GM21723 (cell line): ENCODE data around the gene TMEM207.

Experiments used
- ATAC-seq: cut with Tn5 transposase; IDR thresholded peaks from one replicate; pipeline ENCODE4 v1.9.1; 2021; ENCODE audit warnings: mild to moderate bottlenecking, moderate library complexity; ENCODE audit not compliant: unreplicated experiment

TMEM207 gene

DNA sequence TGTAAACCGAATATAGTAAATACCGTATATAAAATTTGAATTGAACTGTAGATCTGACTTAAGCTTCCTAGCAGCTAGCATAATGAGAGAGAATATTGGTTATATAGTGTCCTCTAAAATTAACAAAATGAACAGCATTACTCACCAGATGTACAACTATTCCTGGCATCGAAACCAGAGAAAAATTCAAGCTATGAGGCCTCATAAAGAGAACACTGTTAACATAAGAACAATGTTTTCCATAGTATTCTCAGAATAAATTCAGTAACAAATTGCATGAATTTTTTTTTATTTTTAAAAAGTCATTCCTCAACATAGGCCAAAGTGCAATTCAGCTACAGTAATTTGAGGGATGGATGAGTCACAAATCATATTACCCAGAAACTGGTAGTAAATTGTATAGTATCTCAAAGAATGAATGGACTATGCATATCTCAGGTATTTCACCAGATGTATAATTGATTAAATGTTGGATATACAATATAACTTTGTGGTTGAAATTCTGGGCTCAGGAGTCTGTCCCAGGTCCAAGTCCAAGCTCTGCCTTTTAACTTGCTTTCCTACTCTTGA lies 5.0 kb downstream of the TMEM207 start:
- ATAC-seq, result no peak

DNA sequence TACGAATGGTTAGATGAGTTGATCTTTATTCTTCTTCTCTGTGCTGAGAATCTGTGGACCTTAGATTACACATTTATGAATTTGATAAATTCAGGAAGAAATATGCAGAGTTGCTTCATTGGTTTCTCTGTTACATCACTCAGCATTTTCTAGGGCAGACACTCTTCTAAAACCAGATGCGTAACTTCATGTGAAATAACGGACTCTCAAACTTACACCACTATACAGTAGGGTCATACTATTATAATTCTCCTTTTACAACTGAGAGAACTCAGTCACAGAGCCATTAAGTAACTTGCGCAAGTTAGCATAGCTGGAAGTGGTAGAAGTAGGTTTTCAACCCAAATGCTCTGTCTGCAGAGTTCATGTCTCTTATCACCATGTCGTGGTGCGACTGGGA lies 5.7 kb downstream of the TMEM207 start:
- ATAC-seq, result no peak

DNA sequence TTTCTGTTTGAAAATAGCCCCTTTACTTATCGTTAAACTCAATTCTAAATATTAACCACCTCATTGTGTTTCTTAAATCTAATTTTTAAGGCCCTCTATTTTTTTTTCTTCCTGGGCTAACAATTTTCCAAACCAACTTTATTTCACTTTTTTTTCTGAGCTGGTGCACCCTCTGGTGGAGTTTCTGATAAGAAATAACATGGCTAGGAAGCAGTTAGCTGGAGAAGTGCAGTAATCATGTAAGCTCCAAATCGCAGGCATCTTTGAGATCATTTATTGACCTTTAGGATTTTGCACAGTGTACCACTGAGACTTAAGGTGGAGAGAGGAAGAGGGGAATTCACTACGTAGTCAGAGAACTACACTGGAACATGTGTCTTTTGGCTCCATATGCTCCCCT lies 6.4 kb downstream of the TMEM207 start:
- ATAC-seq, result no peak

DNA sequence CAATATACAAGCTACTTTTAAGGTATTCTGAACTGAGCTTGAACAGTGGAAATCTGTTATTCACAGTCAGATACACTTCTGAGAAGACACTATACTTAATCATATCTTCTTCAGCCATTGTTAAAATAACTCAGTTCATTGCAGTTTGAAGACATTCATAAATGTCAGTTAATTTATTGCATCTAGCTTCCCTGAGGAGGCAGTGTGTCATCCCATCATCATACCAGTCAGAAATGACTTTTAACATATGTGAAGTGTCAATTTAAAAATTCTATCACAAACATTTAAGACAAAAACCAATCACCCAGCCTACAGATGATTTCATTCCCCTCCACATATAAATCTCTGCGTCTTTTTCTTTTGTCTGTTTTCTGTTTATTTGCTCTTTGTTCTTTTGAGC lies 7.5 kb downstream of the TMEM207 start:
- ATAC-seq, result no peak

DNA sequence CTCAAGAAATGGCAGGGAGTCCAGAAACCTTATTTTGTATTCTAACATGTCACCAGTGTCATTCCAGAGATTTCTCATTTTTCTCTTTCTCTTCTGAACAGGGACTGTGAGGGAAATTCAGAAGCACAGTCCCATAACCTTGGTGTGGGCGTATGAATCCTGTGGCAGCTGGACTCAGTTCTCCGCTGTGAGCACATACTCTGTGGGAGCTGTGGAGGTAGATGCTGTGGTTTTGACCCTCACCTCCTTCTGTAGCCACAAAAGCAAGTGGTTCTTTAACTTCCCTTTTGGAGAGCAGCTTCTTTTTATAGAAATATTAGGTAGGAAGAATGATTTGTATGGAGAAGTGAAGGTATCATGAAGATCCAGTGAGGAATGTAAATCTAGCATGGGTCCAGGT lies 13.4 kb downstream of the TMEM207 start:
- ATAC-seq, result no peak

DNA sequence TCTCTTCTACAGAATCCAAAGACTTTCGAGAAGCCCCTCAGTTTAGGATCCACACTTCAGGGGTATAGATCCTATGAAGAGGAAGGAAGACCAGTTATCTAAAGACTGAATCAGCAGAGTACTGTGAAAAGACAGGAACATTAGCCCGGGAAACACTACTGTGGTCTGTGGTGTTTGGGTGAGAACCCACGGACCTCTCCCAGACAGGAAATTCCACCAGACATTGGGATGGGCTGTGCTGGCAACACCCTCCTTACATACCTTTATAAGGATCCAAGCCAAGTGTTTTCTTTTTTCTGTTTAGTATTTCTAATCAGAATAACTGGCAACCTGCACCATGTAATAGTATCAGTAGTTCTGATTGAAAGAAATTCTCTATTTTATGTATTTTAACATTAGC lies 14.1 kb downstream of the TMEM207 start:
- no peak for ATAC-seq

DNA sequence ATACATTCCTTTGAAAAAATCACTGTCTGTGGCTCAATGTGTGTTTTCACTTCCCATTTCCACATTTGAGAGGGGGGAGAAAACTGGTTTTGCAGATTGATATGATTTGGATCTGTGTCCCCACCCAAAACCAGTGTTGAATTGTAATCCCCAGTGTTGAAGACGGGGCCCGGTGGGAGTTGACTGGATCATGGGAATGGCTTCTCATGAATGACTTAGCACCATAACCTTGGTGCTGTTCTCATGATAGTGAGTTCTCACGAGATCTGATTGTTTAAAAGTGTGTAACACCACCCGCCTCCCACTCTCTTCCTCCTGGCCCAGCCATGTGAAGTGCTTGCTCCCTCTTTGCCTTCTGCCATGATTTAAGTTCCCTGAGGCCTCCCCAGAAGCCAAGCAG lies 16.1 kb downstream of the TMEM207 start:
- no peak for ATAC-seq

DNA sequence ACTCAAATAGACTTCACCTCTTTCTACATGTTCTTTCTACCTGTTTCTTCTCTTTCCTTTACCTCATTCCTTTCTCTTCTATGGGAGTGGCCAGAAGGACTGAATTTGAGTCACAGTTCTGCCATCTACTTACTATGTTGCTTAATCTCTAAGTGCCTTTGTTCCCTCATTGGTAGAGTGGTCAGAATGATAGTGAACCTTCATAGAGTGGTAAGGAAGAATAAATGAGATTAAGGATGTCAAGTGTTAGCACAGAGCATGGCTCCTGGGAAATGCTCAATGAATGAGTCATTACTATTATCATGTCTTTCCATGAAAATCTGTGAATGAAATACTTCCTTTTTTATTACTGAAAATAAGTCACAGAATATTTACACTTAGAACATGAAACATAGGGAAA lies 17.5 kb downstream of the TMEM207 start:
- ATAC-seq, result no peak

DNA sequence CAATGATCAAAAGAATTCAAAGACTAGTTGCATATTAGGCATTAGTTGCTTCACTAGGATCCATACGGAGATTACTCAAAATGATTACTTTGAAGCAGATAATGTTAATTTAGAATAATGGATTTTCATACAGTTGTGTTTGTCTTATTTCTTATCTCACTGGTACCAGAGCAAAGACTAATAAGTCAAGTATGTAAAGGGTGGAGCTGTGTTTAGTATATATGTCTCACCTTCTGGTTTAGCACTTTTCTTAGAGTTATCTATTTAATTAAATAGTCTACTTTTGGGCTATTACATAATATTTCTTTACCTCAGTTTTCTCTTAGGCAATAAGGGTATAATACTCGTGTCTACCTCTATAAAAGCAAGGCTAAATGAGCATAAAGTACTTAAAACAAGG lies 18.8 kb downstream of the TMEM207 start:
- no peak for ATAC-seq

DNA sequence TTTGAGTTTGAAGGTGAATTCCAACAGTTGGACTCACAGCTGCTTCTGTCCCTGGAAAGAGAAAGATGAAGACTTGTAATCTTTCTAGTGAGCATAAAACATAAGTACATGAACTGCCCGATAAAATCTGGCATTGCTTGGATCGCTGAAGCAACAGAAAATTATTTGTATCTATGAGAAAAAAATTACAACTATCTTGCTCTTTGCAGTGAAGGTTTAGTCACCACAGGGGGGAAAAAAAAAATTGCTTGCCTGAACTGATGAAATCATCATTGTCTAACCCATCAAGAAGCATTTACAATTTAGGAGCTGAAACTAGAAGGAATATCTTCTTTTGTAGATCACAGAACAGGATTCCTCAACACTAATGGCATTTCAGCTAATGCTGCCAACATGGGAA lies 20.0 kb downstream of the TMEM207 start:
- ATAC-seq, result no peak

DNA sequence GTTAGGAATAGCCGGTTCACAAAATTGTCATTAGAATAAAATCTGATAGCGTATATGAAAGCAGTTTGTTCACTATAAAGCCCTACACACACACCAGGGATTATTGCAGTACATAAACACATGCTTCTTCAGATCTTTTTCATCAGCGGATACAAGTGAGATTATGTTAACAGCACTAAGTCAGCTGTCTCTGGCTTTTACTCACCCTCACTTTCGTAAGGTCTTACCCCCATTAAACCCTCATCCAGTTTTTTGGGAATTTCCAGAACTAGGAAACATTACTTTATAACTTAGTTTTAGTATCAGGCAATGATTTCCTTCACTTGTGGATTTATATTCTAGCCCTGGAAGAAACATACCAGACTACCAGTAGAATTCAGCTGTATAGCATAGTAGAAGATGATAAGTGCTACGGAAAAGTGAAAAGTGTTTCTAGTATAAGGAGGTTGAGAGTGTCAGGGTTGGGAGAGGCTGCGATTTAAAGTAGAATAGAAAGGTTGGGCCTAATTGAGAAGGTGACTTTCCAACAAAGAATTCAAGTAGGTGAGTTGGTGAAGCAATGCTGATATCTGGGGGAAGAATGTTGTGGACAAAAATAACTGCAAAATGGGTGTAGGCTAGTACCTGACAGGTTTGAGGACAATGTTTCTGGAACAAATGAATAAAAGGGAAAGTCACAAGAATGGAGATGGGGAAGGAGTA lies 22.7 kb downstream of the TMEM207 start:
- no peak for ATAC-seq

DNA sequence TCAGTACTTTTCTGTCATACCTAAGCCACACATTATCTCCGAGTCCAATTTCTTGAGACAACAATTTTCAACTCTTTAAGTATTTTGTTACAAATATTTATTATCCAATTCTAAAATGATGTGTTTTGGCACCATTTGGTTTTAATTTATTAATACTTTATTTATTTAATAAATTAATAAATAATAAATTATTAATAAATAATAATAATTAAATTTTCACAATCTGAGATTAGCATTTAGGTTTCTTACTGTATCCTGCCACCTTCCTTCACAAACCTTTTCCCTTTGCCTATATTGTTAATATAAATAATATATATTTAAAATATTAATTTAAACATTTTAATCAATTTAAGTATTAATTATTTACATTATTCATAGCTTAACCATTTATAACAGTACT lies 23.9 kb downstream of the TMEM207 start:
- ATAC-seq, result no peak

DNA sequence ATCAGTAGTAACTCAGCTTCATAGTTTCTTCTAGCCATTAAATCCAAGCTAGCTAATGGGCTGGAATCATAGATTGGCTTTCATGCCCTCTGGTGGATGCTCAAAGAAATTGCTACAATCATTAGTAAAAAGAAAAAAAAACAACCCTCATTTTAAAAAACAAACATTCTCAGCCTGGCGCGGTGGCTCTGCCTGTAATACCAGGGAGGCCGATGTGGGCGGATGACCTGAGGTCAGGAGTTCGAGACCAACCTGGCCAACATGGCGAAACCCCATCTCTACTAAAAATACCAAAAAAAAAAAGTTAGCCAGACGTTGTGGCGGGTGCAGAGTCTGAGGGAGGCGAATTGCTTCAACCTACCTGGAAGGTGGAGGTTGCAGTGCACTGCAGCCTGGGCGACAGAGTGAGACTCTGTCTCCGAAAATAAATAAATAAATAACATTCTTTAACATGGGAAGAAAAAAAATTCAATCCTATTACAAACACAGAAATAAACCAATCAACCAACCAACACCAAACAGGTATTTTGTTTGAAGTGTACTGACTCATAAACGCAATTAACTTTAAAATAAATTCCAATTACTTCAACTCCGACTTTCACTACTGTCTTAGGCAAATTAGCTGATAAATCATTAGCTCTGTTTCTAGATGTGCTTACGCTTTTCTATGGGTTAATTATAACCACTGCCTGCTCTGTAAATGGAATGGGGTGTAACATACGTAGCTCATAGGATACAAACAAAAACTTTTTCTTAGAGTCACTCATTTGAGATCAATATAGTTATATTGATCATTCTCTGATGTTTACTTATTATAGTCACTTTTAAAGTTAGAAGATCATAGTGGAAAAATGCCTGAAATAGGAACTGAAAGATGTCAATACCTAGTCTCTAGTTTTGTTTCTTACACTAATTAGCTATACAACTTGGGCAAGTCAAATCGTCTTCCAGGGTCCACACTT lies 24.9 kb downstream of the TMEM207 start:
- peak; percentile 76 for ATAC-seq

DNA sequence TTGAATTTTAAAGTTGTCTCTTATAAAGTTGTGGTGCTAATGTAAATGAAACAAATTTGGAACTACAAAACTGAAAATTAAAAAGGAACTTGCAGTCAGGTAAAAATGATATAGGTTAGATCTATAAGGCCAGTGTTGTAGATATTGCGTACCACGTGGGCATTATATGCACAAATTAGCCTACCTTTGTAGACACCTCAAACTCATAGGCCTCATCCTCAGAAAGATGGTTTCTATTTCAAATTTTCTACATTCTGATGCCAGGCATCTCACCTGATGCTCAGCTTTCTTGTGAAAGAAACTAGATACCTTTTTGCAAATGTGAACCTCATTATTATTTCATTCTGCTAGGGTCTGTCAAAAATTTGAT lies 25.6 kb downstream of the TMEM207 start:
- peak; percentile 9 for ATAC-seq

DNA sequence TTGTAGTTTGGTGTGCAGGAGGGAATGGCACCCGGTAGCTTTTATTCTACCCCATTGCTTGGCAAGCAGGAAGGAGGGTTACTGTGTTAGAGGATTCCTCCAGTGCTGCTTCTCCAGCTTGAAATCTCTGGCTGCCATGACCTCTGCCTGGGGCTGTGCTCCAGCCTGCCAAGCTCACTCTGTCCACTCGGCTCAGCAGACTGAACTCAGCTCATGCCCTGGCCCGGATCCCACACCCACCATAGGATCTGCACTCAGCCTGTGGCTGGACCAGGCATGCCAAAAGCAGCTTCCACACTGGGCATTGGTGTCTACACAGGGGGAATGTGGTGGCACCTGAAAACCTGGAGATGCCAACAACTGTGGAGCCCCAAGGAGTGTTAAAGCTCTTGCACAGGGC lies 35.4 kb downstream of the TMEM207 start:
- ATAC-seq, result no peak

DNA sequence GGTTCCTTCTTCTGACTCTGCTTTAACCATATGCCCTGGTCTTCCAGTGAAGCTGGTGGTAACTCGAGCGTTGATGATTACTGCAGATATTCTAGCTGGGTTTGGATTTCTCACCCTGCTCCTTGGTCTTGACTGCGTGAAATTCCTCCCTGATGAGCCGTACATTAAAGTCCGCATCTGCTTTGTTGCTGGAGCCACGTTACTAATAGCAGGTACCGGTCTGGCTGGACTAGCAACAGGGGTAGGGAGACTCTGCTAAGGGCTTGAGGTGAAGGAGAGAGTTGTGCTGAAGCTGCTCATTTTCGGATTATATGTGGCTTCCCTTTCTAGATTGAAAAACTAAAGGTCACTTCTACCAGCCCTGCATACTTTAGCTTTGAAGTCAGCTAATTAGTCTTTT lies 45.0 kb downstream of the TMEM207 start:
- ATAC-seq, result no peak

DNA sequence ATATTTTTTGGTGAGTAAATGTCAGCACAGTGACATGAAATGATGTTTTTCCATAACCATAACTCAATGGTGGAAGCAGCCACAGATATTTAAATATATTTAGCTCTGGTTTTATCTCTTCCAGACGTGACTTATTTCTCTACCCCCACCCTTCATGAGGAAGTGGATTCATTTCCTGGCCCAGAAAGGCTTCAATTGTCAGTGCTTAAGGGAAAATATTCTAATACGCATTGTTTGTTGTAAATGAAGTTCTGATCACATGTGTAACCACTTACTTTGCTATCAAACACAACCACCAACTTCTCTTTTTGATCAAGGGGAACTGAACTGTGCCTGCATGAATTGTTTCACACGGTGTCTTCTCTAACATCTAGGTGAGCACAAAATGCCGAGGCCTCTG lies 47.7 kb downstream of the TMEM207 start:
- ATAC-seq, result no peak

DNA sequence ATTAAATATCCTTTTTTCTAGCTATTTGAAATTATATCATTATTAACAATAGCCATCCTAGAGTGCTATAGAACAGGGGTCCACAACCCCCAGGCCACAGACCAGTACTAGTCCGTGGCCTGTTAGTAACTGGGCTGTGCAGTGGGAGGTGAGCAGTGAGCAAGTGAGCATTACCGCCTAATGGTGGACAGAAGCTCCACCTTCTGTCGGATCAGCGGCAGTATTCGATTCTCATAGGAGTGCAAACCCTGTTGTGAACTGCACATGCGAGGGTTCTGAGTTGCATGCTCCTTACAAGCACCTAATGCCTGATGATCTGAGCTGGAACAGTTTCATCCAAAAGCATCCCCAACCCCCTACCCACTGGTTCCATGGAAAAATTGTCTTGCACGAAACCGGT lies 50.0 kb downstream of the TMEM207 start:
- ATAC-seq, result no peak

DNA sequence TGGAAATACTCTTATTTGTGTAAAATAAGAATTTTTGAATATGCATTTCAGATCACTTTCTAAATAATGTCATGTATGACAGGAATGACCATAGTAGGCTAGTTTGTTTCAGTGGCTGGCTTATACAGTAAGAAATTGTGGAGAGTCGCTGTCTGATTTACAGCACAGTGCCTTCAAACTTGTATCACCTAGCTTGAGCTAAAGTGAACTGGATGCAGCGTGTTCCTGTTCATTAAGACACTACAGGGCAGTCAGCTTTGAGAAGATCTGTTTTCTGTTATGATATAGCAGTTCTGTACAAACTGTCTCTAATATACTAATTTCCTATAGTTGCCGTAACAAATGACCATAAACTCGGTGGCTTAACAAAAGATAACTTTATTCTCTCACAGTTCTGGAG lies 51.8 kb downstream of the TMEM207 start:
- ATAC-seq, result no peak

DNA sequence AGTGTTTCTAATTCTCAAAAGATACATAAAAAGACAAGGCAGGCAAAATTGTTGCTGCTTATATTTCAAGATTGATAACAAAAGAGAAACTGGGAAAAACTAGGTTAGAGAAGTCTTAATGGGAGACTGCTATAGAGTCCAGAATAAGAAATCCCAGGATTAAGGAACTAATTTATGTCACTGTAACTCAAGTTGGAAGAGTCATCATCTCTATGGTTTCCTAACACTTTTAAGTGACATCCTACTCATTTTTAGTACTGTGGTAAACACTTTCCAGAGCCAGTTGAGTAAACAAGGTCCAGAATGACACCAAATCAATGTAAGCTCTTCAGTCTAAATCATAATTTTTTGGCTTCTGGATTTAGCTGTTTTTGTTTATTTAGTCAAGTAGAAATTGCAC lies 53.7 kb downstream of the TMEM207 start:
- no peak for ATAC-seq

DNA sequence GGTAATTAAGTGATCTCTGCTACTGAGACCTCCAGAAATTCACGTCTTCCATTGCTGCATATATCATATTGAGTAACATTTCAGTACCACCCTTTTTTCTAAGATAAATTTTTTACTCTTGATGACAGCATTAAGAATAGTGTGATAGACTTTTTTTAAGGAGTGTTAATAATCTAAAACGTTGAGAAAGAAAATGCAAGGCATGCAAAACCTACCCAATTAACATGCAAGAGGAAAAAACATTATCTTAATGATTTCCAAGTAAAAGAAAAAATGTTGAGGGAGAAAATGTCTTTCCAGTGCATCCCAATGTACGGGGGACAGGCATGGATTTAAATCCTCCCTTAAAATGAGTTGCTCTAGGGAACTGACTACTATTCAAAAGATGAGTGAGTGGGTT lies 61.0 kb downstream of the TMEM207 start:
- ATAC-seq, result no peak

DNA sequence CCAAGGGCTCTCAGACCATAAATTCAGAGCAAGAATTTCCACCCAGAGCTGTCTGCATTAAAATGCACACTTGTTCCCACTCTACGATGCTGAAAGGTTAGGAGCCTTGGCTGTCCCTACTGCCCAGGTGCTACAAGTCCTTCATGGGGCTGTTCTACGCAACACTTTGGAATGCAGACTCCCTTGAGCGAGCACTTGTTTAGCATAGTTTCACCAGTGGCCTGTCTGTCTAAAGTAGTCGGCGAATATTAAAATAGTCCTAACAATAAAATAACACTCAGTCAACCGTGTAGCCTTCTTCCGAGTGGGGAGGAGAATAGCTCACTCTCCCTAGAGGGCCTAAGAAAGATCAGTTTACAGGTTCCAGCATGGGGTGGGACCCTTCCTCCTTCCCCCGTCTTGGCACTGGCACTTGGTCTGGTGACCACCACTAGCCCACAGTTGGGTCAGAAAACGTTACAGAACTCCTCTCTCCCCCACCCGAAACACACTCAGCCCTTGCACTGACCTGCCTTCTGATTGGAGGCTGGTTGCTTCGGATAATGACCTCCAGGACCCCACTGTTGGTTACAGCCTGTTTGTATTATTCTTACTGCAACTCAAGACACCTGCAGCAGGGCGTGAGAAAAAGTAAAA lies 62.0 kb downstream of the TMEM207 start, which contains the start of gene CLDN16:
Gene CLDN16, plus strand, starts transcription at position 586 of the 636 bp plus-strand sequence. CDS start 167 bp downstream, outside the sequence.
- ATAC-seq, result no peak
